22Rv1 (cell line): ENCODE results near the gene NSUN5.

Experiments used
- H3K27ac ChIP-seq: fragments of 450-650 bp; 2 replicates; pipeline ENCODE4 v1.5.1; 2017
- ZFX ChIP-seq: fragments of 450-650 bp; IDR thresholded peaks from 2 replicates; pipeline ENCODE4 v1.6.1; 2017; ENCODE audit warnings: antibody characterized with exemption, borderline replicate concordance
- TF ChIP-seq, protein P1 (sequence below): fragments of 450-650 bp; IDR thresholded peaks from 2 replicates; pipeline ENCODE4 v1.5.1; 2017; ENCODE audit warnings: mild to moderate bottlenecking

NSUN5 gene

DNA sequence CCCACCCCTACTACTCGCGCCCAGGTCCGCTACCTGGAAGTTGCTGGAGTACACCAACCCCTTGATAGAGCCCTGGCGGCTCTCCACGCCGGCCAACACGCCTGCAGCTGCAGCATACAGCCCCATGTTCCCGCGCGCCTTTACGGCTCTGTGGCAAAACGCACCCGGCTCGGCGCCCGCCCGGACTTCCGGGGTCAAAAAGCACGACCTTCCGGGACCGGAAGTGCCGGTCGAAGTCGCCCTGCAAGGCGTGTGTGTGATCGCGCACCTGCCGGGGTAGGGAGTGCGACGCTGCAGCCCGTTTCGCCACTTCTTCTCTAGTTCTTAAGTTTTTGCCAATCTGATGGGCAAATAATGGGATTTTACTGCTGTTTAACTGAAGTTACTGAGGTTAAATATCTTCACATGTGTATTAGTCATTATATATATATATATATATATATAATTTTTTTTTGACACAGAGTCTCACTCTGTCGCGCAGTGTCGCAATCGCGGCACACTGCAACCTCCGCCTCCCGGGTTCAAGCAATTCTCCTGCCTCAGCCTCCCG lies at the start of gene NSUN5:
Gene NSUN5 (minus strand): TSS at position 162 of the 550 bp plus-strand sequence. CDS start 36 bp downstream, at position 126.
- H3K27ac ChIP-seq = peak within 1 kb of the TSS; percentile 78
- TF ChIP-seq, protein P1, sequence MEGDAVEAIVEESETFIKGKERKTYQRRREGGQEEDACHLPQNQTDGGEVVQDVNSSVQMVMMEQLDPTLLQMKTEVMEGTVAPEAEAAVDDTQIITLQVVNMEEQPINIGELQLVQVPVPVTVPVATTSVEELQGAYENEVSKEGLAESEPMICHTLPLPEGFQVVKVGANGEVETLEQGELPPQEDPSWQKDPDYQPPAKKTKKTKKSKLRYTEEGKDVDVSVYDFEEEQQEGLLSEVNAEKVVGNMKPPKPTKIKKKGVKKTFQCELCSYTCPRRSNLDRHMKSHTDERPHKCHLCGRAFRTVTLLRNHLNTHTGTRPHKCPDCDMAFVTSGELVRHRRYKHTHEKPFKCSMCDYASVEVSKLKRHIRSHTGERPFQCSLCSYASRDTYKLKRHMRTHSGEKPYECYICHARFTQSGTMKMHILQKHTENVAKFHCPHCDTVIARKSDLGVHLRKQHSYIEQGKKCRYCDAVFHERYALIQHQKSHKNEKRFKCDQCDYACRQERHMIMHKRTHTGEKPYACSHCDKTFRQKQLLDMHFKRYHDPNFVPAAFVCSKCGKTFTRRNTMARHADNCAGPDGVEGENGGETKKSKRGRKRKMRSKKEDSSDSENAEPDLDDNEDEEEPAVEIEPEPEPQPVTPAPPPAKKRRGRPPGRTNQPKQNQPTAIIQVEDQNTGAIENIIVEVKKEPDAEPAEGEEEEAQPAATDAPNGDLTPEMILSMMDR = no peak
- TF ChIP-seq ZFX = no peak

DNA sequence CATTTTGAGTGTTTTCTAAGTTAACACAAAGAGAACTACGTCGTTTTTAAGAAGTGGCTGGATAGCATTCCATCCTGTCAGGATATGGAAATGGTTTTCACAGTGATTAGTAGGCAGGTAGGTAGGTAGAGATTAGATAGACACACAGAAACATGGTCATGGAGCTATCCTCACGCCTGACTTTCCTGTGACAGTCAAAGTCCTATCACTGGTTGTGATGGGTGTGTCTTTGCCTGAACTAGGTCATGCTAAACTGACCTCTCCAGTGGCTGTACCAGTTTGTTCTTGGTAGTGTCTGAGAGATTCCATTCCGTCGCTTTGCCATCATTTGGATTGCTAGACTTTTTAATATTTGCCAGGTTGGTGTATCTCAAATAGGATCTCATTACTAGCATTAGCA lies 47.5 kb upstream of the NSUN5 start:
- TF ChIP-seq ZFX = no peak
- TF ChIP-seq, protein P1 = no peak
- H3K27ac ChIP-seq = no peak overlapping the region

DNA sequence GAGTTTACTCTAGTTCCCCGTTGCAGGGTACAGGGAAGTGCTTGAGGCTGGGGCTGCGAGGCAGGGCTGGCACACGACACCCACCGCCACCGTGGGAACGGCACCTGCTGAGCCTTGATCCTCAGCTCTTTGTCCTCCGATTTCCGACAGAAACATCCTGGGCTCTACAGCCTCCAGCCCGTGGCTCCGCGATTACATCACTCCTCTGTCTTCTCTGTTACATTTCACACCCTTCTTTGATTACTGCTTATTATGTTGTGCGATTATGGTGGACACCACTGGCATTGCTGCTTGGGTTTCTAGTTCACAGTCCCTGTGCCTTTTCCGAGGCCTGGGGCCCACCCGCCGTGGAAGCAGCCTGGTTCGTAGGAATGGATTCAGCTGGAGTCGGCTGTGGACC lies 46.2 kb upstream of the NSUN5 start:
- H3K27ac ChIP-seq = no peak overlapping the region
- TF ChIP-seq, protein P1 = no peak
- TF ChIP-seq ZFX = no peak

DNA sequence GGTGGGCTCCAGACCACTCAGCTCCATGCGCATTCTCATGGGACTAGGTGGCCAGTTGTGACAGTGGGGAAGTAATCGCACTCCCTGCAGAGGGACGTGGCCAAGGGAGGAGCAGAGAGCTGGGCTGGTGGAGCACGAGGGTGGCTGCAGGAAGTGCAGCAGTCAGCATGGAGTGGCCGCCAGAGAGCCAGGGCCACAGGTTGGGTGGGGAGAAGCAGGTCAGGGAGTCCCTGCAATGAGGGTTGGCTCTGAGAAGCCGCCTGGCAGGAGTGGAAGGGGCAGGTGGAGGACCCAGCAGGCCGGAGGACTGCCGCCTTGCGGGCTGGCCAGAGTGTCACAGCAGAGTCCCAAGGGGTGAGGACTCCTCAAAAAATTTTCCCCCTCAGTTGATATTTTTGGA lies 45.6 kb upstream of the NSUN5 start:
- no peak overlapping the region for H3K27ac ChIP-seq
- no peak for TF ChIP-seq ZFX
- TF ChIP-seq, protein P1 = no peak

DNA sequence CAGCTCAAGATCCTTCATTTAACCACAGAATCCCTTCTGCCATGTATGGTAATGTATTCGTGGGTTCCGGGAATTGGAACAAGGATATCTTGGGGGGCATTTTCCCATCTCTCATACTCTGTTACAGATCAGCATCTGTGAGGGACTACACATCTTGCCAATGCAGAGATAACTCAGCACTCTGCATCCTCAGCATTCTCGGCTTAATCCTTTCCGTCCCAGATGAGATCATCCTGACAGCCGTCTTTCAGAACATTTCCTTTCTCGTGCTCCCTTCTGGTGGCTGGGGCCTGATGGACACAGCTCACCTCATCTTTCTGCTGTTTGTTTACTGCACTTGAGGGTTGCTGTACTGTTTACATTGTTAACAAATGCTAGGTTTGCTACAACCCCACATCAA lies 44.6 kb upstream of the NSUN5 start:
- no peak overlapping the region for H3K27ac ChIP-seq
- TF ChIP-seq, protein P1 = no peak
- no peak for TF ChIP-seq ZFX

DNA sequence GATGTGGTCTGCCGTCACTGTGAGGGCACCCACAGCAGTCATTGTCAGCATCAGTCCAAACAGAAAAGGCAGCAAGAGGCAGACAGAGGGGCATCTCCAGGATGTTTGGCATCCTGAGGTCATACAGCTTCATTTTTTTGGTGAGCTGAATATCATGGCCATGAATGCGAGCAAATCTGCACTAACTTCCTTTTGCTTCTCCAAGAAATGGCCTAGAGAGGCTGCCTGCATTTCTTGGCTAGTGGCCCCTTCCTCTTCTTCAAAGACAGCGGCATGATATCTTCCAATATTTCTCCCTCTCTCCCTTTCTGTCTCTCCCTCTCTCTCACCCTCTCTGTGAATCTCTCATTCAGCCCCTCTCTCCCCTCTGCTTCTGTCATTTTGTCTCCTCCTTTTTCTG lies 44.2 kb upstream of the NSUN5 start:
- no peak for TF ChIP-seq ZFX
- TF ChIP-seq, protein P1 = no peak
- H3K27ac ChIP-seq = no peak overlapping the region

DNA sequence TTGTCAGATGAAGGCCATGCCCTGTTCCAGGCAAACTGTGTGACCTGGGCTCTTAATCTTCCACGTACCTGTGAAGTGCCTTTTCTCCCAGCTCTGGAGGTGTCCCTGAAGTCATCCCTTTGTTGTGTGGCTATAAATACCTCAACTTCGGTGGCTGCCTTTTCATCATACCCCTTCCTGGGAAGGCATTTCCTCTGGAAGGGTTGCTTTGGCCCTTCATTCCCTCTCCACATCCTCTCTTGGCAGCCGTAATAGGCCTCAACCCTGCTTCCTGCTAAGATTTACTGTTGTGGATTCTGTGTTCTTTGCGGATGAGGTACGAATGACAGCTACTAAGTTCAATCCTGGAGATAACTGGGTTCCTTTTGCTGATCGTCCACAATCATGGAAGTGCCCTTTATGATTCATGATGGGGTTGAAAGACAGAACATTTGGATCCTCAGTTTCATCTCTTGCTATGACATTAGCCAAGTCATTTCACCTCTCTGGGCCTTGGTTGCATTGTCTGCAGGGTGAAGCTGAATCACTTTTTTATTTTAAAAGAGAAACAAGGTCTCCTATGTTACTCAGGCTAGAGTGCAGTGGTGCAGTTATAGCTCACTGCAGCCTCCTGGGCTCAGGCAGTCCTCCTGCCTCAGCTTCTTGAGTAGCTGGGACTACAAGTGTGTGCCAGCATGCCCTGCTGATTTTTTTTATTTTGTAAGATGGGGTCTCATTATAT lies 43.0 kb upstream of the NSUN5 start:
- TF ChIP-seq, protein P1 = no peak
- TF ChIP-seq ZFX = no peak
- H3K27ac ChIP-seq = no peak overlapping the region
